NCI-H2081 treated with DMSO at 0.1 percent for 48 hours (cell line): ENCODE results near the gene MSX1.

Experiments used
- DNase-seq: peaks from one replicate; lab custom pipeline; 2025; lab: John Stamatoyannopoulos, UW

Gene MSX1

DNA sequence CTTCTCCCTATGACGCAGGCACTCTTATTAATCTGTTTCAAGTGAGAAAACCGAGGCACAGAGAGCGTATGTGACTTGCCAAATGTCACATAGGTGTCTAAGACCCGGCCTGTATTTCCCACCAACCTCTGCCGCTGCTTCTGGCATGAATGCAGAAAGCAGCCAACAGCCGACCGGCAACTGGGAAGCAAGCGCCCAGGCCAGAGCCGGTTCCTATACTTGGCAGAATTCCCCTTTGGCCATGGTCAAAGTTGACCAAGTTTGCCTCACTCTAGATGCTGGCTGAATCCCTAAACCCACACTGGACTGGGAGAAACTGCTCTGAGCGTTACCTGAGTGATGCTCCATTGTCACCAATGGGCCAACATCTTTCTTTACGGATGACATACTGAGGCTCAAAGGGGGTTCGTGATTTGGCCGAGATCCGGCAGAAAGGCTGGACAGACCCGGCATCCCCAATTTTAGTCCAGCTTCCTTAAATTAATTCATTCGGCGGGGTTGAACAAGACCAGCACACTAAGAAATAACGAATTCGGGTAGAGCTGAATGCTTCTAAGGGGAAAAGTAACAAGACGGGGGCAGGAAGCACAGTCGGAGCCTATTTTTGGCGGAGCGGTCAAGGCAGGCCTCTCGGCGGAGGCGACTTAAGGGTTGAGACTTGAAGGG is 11.2 kb downstream of the MSX1 start:
- no peak for DNase-seq

DNA sequence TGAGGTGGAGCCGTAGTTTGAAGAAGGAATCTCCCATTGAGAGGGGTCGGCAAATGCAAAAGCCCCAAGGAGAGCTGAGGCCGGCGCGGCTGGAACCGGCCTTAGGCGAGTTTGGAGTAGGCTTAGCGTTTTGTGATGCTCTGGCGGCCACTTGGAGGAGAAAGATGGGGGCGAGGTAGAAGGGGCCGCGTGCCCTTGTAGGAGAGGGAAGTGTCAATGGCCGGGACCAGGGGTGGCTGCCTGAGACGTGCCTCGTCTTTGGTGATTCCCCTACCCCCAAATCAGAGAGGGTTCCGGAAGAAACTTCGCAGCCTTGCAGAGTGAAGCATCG is 11.7 kb downstream of the MSX1 start:
- no peak for DNase-seq

DNA sequence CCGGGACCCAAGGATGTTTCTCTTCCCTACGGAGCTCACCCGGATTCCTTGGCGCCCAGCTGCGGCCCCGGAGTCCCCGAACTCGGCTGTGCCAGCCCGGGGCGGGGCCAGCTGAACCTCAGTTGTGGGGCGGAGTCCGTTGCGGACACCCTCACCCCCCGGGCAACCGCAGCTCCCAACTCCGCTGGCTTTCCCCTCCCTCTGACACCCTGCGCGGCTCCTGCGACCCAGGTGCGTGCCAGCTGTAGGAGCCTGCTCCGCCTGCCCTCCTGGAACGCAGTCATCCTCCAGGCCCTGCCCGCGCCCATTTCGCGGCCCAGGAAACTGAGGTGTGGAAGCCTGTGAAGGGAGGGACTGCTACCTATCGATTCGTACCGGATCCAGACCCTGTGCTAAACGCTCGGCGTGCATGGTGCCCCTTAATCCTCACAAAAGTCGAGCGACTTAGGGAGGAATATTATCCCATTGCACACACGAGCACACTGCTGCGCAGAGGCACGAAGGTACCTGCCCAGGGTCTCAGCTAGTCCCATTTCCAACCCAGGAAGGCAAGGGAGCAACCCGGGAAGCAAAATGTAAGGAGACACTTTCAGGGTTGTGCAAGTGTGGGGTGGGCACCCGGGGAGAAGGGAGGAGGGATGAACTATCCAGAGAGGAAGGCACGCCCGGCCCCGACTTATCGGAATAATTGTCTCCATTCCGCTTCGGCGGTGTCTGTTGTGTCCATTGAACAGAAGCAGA is 12.3 kb downstream of the MSX1 start:
- no peak for DNase-seq

DNA sequence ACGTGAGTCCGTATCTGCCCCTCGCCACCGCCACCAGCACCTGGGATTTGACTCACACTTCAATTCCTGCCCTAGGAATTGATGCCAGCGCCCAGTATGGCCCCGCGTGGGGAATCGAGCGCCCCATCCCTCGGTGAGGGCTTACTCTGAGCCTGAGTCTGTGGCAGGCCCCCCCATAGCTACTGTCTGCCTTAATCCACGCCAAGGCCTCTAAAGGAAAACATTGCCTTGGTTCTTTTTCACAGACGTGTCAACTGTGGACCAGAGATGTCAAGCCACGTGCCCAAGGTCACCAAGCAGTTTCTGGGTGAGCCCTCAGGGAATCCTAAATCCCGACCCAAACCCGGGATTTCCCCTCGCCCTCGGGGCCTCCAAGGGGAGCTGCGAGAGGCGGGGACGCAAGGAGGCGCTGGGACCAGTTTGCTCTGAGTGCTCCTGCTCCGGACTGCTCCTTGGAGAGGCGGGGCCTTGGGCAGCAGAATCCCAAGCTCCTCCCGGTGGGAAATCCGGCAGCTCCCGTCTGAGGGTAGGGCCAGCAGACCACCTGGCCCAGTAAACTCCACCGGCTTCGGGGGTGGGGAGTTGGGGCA is 12.9 kb downstream of the MSX1 start:
- no peak for DNase-seq

DNA sequence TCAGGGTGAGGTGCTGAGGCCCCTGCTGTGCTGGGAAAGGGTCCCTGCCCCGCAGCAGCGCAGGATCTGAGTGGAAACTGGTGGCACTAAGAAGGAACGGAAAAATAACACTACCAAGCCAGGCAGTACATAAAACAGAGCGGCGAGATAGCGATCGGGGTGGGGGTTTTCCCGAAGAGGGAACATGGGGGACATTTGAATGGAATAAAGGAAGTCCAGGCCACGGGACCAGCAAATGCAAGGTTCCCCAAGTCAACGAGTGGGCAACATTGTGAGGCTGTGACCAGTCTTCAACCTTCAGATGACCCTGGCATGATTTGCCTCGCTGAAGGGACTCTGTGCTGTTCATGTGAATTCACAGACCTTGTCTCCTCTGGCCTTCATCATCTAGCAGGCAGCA is 13.7 kb downstream of the MSX1 start:
- no peak for DNase-seq

DNA sequence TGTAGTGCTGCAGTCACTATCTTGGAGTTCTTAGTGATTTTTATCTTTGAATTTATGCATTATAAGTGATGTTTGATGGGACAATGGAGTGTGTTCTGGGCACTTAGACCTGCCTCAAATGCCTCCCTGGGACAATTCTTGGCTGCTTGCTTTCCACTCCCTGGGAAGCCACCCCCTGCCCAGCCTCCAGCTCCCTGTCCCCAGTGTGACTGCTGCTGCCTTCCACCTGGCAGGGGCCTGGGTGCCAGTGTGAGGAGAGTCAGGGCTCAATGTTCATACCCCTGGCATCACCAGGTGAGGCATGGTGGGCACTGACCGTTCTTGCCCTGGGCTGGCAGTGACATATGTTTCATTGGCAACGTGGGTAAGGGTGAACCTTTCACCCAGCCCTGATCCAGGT is 14.8 kb downstream of the MSX1 start:
- no peak for DNase-seq

DNA sequence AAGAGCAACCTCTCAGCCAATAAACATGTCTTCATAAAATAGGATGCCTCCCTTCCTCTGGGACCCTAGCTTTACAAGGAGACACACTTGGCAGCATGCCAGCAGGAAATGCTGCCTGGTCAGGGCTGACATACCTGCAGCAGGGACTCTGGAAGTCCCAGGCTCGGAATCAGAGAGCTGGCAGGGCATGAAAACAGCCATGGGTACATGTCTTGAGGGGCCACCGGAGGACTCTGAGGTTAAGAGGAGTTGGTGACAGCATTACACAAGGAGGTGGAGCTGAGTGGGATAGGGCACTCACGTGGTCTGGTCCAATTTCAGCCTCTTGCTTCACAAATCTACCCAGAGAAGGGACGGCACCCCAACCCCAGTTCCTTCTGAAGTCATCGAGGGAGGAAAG is 15.7 kb downstream of the MSX1 start:
- DNase-seq: no peak

DNA sequence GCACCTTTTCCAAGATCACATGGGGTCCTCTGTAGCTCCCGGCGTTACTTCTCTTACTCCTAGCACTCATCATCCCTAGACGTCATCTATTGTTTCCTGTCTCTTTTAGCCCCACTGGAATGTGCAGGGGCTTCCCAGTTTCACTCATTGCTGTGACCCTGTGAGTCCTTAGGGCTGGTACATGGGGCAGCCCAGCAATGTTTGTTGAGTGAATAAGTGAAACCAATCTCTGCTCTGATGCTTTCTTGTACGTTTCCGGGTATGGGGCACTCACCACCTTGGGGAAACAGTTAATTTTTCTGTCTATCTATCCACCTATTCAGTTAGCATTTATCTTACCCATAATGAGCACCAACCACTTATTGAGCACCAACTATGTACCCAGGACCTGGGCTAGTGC is 16.1 kb downstream of the MSX1 start:
- no peak for DNase-seq

DNA sequence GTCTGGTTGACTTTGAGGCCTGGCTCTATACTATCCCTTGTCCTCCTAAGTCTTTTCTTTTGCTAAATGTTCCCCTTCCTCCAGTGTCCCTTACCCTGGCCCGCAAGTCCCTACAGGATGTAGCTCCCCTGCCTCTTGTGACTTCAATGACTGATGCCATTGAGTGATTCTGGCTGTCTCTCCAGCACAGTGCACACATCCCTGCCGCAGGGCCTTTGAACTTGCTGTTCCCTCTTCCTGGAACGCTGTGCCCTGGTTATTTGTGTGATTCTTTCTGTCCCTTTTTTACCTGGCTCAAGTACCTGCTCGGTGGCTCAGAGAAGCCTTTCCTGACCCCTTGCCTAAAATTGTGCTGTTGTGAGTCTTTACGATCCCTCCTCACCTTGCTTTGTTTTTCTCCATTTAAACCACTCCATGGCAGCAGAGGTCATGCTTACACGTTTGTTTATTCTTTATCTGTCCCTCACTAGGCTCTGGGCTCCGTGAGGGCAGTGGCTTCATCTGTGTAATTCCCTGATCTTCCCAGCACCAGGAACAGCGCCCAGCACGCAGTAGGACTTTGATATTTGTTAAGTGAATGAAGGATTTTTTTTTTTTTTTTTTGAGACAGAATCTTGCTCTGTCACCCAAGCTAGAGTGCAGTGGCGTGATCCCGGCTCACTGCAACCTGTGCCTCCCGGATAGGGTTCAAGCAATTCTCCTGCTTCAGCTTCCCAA is 17.6 kb downstream of the MSX1 start:
- DNase-seq: no peak

DNA sequence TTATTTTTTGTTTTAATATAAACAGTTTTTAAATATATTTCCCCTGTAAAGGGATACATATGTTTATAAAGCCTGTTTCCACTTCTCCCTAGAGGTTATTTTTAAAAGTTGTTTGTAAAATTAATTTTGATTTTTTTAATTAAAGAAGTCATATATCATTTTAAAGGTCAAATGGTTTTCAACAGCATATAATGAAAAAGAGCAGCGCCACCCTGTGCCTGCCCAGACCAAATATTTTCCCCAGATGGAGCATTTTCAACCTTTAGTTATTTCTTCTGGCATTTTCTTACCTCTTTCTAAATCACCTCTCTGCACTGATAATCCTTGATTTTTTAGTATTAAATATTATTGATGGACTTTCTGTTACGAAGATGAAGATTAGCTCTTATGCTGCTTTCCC is 21.0 kb downstream of the MSX1 start:
- no peak for DNase-seq

DNA sequence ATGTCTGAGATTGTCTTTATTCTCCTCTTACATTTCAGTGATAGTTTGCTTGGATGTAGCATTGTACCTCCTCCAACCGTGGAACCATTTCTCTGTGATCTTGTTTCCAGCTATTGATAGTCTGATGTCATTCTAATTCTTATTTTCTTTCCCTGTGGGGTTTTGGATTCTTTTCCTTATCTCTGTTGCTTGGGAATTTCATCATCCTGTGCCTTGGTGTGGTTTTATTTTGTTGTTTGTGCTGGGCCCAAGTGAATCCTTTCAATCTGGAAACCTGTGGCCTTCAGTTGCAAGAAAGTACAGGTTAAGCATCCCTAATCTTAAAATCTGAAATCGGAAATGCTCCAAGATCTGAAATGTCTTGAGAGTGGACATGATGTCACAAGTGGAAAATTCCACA is 22.0 kb downstream of the MSX1 start:
- no peak for DNase-seq

DNA sequence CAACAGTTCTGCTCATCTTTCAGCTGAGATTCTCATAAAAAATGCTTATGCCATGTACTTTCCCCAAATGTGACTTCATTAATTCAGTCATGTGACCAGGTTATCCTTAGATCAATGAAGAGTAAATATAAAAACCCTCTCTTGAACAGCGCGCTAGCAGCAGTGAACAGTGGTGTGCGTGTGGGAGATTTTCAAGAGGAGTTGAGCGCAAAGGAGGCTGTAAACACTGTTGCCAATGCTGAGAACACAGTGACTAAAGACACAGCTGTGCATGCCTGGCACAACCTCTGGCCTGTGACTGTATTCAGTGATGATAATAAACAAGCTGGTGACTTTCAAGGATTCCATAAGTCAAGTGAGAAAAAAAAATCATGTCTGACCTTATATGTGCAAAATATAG is 25.1 kb downstream of the MSX1 start:
- no peak for DNase-seq

DNA sequence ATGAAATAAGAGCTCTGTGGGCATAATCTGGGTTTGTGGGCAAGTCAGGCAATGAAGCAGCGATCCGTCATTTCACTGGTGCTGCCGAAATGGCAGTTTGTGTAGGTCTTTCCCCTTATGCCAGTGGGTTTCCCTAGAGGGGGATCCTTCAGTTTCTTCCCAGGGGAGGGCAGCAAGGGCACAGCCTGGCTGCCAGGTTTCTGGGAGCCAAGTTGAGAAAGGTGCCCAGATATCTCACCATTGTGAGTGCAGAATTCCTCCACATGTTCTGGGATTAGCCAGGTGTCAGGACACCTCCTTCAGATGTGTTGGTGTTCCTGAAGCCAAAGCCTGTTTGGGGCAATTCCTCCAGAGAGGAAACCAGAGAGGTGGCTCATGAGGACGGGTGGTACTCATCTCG is 28.0 kb downstream of the MSX1 start:
- DNase-seq: no peak

DNA sequence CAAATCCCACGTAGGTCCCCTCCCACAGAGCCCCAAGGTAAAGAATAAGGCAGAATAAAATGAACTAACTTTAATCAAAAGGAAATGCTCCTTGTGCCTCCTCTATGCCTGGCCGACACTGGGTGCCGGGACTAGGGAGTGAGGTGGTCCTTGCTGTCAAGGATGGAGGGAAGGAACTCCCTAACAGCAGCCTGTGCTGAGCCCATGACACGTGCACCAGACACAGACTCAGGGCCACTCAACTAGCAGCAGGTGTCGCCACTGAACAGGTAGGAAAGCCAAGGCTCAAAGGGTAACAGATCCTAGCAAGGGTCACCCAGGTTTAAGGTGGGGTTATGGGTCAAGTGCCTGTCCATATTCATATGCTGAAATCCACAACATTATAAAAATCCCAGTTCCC is 29.2 kb downstream of the MSX1 start:
- no peak for DNase-seq

DNA sequence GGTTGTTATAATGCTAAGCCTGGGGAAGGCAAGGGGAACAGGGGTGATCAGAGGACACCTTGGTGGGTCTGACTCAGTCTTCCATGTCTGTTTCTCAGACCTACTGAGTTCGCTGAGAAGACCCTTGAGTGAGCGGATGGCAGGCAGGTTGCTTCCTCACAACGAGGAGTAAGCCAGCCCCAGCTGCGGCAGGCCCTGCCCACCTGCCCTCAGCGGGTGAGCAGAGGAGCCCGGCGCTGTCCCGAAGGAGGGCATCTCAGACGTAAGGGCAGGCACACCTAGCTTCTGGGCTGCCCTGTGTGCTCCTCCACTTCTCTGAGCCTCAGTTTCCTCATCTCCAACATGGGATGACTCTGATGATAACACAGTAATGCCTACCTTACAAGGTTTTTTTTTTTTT is 30.3 kb downstream of the MSX1 start:
- no peak for DNase-seq

DNA sequence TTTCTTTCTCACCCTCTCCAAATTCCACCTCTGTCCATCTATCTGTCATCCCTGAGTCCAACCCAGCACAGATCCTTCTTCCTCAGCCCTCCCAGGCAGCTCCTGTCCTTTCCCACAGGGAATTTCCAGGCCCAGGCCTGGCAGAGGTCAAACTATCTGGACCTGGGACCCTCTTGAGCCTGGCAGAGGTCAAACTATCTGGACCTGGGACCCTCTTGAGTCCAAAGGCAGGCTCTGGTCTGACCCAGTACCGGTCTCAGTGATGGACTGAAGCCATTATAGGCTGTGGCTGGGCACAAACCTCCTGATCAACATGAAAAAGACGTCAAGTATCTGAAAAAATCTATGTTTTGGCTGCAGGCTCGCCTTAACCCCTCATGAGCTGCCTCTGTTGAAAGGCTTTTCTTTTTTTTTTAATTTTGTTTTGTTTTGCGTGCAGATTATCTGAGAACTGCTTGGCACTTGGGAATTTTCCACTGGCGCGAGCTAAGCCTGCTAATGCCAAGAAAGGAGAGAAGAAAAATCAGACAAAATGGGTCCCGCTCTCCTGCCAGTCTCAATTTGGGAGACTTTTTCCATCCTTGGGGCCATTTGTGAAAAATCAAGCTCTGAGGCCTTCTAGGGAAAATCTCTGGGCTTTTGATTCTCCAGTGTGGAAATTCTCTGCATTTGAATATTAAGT is 31.2 kb downstream of the MSX1 start:
- DNase-seq: no peak

DNA sequence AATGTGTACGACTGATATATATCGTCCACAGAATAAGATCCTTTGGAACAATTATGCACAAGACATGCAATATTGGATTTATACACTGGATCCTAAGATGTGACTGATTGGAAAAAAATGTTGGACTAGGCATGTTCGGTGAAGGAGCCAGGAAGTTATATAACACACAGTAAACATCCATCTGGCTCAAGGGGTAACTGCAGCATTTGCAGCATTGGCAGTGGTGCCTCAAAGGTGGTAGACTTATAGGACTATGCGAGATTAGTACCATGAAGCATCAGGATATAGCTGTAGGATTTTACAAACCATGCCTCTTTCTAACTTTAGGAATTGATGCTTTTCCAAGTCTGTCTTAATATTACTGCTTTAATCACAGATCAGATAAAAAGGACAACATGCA is 34.3 kb downstream of the MSX1 start:
- no peak for DNase-seq

DNA sequence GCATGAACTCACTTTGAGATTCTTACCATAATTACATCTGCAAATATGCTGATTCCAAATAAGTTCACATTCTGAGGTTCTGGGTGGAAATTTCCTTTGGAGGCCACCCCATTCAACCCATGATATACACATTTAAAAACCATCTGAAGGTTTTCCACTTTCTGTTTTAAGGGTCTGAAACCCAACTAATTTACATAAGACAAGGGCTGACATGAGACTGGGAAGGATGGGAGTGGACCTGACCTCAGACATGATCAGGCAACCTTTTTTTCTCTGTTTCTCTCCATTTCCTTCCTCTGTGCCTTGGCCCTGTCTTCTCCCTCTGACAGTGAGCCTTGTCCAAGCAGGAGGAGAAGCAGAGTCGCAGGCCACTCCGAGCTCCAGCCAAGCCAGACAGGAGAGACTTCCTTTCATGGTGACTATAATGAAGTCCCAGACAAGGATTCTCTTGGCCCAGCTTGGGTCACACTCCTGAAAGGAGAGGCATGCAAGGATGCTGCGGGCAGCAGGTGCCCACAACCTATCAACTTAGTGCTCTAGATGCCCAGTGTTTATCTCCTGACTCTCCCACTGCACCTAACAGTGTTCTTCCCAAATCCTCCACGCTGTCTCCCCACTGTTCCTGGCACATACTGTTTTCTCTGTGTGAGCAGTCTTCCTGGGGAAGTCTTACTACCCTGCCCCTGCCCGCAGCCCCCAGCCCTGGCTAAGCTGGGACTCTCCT is 39.9 kb downstream of the MSX1 start:
- no peak for DNase-seq

DNA sequence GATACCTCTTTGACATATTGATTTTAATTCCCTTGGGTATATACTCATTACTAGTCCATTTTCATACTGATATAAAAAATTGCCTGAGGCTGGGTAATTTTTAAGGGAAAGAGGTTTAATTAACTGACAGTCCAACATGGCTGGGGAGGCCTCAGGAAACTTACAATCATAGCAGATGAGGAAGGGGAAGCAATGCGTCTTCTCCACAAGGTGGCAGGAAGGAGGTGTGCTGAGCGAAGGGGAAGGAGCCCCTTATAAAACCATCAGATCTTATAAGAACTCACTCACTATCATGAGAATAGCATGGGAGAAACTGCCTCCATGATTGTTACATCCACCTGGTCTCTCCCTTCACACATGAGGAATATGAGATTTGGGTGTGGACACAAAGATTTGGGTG is 42.4 kb downstream of the MSX1 start:
- DNase-seq: no peak

DNA sequence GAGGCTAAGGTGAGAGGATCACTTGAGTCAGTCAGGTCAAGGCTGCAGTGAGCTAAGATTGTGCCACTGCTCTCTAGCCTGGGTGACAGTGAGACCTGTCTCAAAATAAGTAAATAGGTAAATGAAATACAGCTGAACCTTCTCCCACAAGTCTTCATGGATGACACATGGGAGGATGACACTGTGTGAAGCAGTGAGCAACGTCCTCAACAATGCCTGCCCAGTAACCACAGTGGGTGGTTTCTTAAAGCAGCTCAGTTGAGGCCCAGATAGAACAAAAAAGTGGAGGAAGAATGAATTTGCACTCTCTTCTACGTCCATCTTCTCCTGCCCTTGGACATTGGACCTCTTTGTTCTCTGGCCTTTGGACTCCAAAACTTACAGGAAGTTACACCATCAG is 52.7 kb downstream of the MSX1 start:
- no peak for DNase-seq

DNA sequence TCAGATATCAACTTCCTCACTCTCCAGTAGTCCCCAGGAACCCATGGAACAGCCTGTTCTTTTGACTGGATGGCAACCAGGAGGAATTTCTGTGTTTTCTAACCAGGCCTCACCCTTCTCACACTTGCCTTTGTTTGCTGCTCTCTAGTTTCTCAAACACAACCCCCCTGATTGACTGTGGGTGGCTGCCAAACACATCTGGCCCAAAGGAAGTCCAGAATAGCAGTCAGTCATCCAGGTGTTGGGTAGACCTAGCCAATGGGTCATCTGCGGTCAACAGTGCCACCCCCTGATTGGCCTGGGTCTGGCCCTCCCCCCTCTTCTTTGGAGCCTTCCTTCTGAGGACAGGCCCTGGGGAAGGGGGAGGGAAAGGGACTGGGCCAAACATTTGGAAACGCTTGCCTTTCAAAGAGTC is 53.7 kb downstream of the MSX1 start:
- DNase-seq: no peak
